GM12801 (cell line): Measurements from ENCODE around the gene OAF.

Source experiments
- TF ChIP-seq, protein P1 (sequence below): IDR thresholded peaks from one replicate; pipeline ENCODE4 v1.5.1; 2011; ENCODE audit warnings: control low read depth; ENCODE audit not compliant: insufficient read length; ENCODE audit errors: extremely low read depth

The OAF gene

DNA sequence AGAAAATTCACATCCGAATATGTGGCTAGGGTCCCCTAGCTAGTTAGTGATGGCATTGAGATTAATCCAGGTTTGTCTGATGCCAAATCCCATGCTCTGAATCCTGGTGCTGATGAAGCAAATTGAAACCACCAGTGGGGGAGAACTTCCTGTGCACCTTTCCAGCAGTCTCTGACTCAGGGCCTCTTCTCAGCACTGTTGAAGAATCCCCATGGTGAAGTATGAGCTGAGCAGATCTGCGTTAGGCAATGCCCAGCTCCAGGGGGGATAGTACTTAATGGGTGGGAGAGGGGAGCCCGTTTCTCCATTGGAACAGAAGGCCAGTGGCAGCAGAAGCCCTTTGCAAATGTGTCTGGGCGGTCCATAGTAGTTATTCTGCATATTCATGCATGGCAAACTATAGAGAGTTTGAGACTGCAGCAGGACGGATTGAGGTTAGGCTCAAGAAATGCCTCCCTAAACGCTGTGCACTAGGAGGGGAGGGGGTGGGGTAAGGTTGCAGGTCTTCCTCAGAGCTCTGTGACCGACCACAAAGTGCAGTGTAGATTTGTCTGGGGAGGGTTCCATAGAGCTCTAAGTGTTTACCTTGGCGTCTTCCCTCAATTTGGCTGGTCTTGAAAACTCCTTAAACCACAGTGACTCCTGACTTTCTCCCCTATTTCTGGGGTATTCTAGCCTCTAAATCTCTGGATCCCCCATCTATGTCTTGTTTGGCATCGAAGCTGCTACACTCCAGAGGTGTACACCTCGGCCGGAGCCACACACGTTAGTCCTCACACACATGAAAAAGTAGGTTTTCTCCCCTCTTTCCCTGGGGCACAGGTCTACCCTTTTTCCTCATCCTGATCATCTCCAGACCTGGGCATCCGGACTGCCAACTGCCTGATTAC is 33.9 kb downstream of the OAF start:
- TF ChIP-seq, protein P1, sequence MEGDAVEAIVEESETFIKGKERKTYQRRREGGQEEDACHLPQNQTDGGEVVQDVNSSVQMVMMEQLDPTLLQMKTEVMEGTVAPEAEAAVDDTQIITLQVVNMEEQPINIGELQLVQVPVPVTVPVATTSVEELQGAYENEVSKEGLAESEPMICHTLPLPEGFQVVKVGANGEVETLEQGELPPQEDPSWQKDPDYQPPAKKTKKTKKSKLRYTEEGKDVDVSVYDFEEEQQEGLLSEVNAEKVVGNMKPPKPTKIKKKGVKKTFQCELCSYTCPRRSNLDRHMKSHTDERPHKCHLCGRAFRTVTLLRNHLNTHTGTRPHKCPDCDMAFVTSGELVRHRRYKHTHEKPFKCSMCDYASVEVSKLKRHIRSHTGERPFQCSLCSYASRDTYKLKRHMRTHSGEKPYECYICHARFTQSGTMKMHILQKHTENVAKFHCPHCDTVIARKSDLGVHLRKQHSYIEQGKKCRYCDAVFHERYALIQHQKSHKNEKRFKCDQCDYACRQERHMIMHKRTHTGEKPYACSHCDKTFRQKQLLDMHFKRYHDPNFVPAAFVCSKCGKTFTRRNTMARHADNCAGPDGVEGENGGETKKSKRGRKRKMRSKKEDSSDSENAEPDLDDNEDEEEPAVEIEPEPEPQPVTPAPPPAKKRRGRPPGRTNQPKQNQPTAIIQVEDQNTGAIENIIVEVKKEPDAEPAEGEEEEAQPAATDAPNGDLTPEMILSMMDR: no peak

DNA sequence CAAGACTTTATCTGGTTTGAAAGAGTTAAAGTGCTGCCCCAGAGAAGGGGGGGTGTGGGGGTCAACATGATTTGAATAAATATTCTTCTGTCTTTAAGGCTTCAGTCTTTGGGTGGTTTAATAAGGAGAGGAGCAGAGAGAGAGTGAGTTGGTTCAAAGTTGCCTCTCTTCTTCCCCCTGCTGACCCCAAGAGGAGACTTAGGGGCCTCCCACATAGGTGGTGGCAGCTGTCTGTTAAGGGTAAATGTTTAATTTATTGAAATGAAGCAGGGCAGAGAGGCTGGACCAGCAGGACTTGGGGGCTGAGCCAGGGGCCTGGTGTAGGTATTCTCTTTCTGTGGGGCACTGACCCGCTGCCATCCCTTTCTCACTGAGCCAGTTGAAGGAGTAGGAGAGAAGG is 34.6 kb downstream of the OAF start:
- TF ChIP-seq, protein P1: no peak

DNA sequence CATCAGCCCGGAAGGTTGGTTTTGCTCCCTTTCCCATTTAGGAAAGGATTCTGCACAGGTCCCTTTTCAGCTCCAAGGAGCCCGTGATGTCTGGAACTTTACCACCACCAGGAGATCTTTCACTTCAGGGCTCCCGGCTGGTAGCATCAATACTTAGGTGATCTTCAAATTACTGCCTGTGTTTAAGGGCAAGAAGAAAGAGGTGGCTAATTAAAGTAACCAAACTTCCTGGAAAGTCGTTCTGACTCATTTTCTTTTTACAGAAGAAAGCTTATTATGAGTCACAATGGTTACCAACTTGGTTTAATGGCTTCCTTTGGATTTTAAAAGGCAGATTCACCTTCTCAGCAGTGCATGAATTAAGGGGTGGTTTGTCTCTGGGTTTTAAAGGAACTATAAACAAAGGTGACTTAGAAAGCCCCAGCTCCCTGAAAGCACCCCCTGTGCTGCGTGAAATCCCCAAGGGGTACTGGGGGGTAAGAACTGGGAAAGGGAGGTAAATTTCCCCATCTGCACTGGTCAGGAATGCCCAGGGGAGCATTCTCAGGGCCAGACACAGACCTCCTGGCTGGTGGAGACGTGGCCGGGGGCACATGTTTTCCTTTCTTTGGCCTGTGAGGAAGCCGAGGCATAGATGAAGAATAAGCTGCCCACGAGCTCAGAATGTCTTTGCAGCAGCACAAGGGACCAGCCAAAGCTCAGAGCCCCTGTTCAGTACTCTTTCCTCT is 37.9 kb downstream of the OAF start:
- TF ChIP-seq, protein P1: no peak

DNA sequence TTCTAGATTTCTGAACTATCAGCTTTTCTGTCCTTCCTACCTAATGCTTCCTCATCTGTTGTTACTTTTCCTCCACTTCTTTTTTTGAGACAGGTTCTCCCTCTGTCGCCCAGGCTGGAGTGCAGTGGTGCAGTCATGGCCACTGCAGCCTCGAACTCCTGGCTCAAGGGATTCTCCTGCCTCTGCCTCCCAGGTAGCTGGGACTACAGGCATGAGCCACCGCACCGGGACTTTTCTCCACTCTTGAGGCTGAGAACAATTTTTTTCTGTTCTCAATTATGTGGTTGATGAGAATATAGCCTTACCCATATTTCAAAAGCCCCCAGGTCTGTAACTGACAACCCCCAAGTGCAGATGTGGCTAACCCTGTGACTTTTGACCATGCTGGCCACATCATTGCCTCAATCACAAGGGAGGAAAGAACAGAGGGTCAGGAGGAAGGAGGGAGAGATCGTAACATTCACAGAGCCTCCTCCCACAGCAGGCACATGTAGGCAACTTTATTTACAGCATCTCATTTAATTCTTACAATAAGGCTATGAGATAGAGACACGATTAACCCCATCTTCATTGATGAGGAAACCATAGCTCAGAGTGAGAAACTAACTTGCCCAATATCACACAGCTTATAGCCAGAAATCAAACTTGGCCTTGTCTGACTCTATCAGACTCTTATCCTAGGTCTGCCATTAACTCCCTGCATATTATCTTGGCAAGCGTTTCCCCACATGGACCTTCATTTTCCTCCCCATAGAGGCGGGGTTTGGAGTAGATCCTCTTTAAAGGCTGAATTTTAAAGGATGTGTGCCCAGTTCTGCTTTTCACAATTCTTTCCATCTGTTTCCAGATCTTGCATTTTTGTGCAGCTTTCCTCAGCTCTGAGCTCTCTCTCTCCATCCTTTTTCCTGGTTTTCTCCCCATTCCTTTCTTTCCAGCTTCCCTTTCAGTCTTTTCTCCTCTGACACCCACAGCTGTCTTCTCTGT is 38.7 kb downstream of the OAF start:
- TF ChIP-seq, protein P1: no peak

DNA sequence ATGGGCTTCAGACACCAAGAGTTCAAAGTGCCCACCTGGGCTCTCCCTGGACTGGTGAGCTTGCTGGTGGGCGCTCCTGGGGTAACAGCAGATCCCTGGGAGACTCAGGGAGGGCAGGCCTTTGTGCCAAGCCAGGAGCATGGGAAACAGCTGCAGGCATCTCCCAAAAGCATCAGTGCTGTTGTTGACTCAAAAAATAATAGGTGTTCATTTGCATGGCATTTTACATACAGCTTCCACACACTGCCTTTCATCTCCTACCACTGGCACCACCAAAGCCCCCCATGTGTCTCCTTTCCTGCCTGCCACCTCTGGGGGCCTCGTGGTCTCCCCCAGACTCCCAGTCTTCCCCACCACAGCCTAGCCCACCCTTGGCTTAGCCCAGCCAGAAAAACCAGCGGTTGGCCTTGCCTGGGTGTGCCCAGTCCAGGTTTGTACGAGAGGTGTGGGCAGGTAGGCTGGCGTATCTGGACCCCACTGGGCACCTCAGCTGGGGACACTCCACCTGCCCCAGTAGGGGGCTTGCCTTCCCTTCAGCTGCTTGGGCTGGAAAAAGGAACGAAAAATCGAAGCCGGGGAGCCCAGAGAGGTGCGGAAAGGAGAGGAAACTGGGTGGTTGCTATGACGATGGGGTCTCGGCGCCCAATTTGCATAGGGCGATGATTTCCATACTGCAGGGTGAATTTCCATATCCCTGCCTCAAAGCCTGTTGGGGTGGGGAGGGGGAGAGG is 44.1 kb downstream of the OAF start:
- TF ChIP-seq, protein P1: no peak

DNA sequence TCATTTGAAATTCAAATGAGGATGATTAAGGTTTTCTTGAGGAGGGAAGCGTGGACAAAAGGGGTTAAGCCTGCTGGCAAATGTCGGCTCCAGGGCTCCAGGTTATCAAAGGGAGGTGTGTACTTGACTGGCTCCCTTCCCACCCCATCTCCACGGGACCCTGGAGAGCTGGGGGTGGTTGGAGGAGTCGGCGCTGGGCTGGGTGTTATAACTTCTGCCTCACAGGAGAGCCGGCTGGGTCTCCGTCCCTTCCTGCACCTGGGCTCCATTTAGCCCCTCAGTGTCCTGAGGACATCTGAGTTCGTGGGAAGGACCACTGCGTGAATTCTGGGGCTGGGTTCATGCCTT is 44.7 kb downstream of the OAF start:
- TF ChIP-seq, protein P1: no peak
